Retinal pigment epithelial cell (primary cell): ENCODE measurements around the gene LRP5.

Experiments
- DNase-seq: peaks from one replicate; pipeline ENCODE4 v3.0.0-alpha.2; 2010; ENCODE audit warnings: low read depth
- H3K4me3 ChIP-seq: 2 replicates; pipeline ENCODE4 v1.5.1; 2011; ENCODE audit warnings: mild to moderate bottlenecking, low read length, control low read depth, moderate library complexity
- TF ChIP-seq, protein P1 (sequence below): conservative IDR thresholded peaks from 2 replicates; pipeline ENCODE4 v1.5.1; 2011; ENCODE audit warnings: low read depth, low read length, control low read depth, inconsistent platforms

LRP5 gene

GRCh38 chr11:68312117-68312779, at the start of gene LRP5:
TSS of gene LRP5 (plus strand) at chr11:68312591. CDS start at chr11:68312715, 124 bp downstream.
- peak within 1 kb of the TSS; percentile 71 for H3K4me3 ChIP-seq
- no peak for DNase-seq
- TF ChIP-seq, protein P1, sequence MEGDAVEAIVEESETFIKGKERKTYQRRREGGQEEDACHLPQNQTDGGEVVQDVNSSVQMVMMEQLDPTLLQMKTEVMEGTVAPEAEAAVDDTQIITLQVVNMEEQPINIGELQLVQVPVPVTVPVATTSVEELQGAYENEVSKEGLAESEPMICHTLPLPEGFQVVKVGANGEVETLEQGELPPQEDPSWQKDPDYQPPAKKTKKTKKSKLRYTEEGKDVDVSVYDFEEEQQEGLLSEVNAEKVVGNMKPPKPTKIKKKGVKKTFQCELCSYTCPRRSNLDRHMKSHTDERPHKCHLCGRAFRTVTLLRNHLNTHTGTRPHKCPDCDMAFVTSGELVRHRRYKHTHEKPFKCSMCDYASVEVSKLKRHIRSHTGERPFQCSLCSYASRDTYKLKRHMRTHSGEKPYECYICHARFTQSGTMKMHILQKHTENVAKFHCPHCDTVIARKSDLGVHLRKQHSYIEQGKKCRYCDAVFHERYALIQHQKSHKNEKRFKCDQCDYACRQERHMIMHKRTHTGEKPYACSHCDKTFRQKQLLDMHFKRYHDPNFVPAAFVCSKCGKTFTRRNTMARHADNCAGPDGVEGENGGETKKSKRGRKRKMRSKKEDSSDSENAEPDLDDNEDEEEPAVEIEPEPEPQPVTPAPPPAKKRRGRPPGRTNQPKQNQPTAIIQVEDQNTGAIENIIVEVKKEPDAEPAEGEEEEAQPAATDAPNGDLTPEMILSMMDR: no peak

DNA sequence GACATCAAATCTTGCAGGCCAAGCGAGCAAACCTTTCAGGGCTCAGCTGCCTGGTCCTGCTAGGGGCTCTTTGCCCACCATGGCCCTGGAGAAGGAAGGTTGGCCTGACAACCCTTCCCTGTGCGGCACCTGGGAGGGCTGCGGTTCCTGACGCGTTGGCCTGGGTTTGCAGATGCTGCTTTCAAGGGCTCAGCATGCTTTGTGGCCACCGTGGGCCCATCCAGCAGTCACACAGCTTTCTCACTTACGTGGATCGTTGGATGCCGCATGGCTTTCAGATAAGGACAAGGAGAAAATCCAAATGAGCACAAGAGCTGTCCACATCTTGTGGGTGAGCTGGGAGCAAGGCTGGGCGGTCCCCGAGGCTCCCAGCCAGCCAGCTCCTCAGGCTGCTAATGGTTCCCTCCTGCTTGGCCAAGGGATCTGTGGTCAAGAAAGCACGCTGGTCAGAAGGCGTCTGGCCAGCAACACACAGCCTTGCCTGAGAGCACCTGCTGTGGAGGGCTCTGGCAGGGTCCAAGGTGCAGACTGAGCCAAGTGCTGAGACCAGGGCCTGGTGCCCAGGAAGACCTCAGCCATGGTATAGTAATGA, 48.9 kb upstream of the LRP5 start:
- no peak overlapping the region for H3K4me3 ChIP-seq
- TF ChIP-seq, protein P1: no peak
- no peak for DNase-seq

DNA sequence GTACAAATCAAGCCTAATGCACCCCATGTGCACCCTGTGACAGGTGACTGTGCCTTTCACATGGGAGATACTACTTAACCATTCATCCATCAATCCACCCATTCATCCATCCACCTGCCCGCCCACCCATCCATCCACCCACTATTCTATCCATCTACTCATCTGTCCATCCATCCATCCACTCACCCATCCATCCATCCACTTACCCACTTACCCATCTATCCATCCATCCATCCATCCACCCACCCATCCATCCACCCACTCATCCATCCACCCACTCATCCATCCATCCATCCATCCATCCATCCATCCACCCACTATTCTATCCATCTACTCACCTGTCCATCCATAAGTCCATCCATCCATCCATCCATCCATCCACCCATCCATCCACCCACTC, 48.1 kb upstream of the LRP5 start:
- TF ChIP-seq, protein P1: no peak
- DNase-seq: no peak
- no peak overlapping the region for H3K4me3 ChIP-seq

DNA sequence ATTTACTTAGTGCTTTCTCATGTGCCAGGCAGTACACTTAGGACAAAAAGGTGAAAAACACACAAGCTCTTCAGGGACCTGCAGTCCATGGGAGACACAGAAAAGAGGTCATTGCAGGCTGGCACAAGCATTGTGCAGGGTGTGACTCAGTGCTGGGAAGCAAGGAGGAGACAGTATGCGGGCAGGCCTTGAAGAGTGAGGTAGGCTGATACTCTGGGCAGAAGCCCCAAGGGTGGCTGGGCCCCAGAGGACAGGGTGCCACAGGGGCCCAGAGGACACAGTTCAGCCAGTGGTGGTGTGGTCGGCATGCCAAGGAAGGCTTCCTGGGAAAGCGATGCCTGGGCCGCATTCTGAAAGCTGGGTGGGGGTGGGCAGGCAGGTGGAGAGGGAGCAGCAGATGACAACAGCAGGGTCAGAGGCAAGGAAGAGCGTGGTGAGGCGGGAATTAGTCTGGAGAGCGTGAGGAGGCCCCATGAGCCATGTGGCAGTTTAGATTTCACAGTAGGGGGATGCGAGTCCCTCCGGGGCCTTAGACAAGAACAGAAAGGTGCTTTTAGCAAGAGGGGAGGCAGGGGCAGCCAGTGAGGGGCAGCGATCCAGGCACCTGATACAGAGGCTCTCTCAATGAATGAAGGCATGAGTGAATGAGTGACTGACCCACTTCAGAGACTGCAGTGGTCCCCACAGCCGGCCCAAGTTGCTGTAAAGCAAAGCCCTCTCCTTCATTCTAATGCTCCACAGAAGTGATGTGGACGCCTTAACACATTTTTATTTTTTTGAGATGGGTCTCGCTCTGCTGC, 47.5 kb upstream of the LRP5 start:
- DNase-seq: no peak
- no peak overlapping the region for H3K4me3 ChIP-seq
- TF ChIP-seq, protein P1: no peak

DNA sequence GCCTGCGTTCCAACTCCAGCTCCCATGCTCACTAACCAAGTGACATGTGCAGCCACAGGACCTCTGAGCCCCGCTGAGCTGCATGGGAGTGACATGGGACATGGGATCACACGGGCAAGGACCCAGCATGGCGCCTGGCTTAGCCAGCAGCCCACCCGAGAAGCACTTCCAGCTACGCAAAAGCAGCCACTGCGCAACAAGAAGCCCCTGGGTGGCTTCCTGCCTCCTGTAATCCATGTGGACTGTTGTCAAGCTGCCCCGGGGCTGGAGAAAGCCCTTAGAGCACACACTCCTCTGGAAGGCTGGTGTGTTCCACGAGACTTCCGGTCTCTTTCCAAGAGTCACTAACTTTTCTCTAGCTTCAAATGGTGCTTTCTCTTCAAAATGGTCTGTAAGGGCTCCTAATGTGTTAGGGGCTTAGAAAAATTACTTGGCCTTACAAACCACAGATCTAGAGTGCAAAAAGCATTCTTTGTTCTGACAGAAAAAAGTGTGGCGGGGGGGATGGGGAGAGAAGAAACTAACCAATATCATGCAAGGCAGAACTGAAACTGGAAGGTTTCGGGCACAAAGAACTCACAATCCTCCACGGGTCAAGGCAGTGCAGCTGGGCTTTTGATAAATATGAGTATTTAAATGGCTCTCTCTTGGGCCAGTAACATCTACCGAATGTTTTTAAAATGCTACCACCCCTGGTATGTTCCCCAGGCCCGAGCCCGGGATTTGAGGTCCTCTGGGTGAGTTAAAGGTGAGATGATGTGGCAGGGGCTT, 46.1 kb upstream of the LRP5 start:
- no peak overlapping the region for H3K4me3 ChIP-seq
- DNase-seq: no peak
- TF ChIP-seq, protein P1: no peak

- TF ChIP-seq, protein P1: no peak
- DNase-seq: no peak
- no peak overlapping the region for H3K4me3 ChIP-seq
Measured at GRCh38 chr11:68266936-68267880, 45.2 kb upstream of the LRP5 start.
